HepG2 (cell line): Measurements from ENCODE around the gene SH2D7. TPM values are rescaled to one million over a fixed set of nuclear protein-coding genes. Genes with fewer than 3 reads are reported as not detected.
A peak's percentile ranks its signal among the peaks of the same experiment; 100 is the strongest.

ENCODE experiments used
- ASH2L ChIP-seq: fragments of 300-600, 200-600 bp; sonication (generic); IDR thresholded peaks from 2 replicates; pipeline ENCODE4 v1.7.0; 2017; ENCODE audit warnings: low read depth, mild to moderate bottlenecking, moderate library complexity, mixed read lengths, low read length; ENCODE audit not compliant: insufficient read length
- ATF7 ChIP-seq, 2 experiments: fragments of 450-650 bp in 1 of 2; sonication (generic) in 1 of 2; formaldehyde crosslinking in 1 of 2; IDR thresholded peaks; 2 replicates each; pipeline versions ENCODE4 v1.4.0 to v1.6.1; 2016 to 2020; ENCODE audit warnings: antibody characterized with exemption in 1 of 2, mild to moderate bottlenecking in 1 of 2, missing genetic modification reagents in 1 of 2
- DPF2 ChIP-seq: sonication (generic); formaldehyde crosslinking; IDR thresholded peaks from 2 replicates; pipeline ENCODE4 v1.4.0; 2020; ENCODE audit warnings: mild to moderate bottlenecking, low read depth, missing genetic modification reagents, borderline replicate concordance
- GMEB2 ChIP-seq: IDR thresholded peaks from 2 replicates; pipeline ENCODE4 v1.6.1; 2016; ENCODE audit warnings: missing biosample characterization, missing genetic modification reagents, low read depth
- HMGA1 ChIP-seq: sonication (generic); formaldehyde crosslinking; conservative IDR thresholded peaks from 2 replicates; pipeline ENCODE4 v1.4.0; 2020; ENCODE audit warnings: missing genetic modification reagents
- IRF9 ChIP-seq: sonication (generic); formaldehyde crosslinking; IDR thresholded peaks from 2 replicates; pipeline ENCODE4 v1.8.0; 2022; ENCODE audit warnings: missing genetic modification reagents, mild to moderate bottlenecking, borderline replicate concordance
- MAZ ChIP-seq, 2 experiments: sonication (generic) in 1 of 2; formaldehyde crosslinking in 1 of 2; IDR thresholded peaks; 2 replicates each; pipeline versions ENCODE4 v1.5.0 to v1.6.1; 2012 to 2020; ENCODE audit warnings: low read depth in 2 of 2, mild to moderate bottlenecking in 2 of 2, borderline replicate concordance in 1 of 2, improper control_type of control experiment in 1 of 2, low read length in 1 of 2, missing genetic modification reagents in 1 of 2, moderate library complexity in 1 of 2
- MTA1 ChIP-seq: sonication (generic); formaldehyde crosslinking; IDR thresholded peaks from 2 replicates; pipeline ENCODE4 v1.4.0; 2020; ENCODE audit warnings: missing genetic modification reagents, mild to moderate bottlenecking, borderline replicate concordance
- MTF1 ChIP-seq: sonication (generic); formaldehyde crosslinking; IDR thresholded peaks from 2 replicates; pipeline ENCODE4 v1.5.0; 2020; ENCODE audit warnings: missing genetic modification reagents
- NAIF1 ChIP-seq: sonication (generic); formaldehyde crosslinking; IDR thresholded peaks from 2 replicates; pipeline ENCODE4 v1.5.0; 2020; ENCODE audit warnings: mild to moderate bottlenecking, missing genetic modification reagents, borderline replicate concordance
- RXRB ChIP-seq: IDR thresholded peaks from 2 replicates; pipeline ENCODE4 v1.6.1; 2016; ENCODE audit warnings: borderline replicate concordance, missing genetic modification reagents, missing compliant biosample characterization
- SNRNP70 ChIP-seq: fragments of 200-400 bp; formaldehyde crosslinking; IDR thresholded peaks from 2 replicates; pipeline ENCODE4 v1.6.1; 2017; ENCODE audit warnings: mild to moderate bottlenecking, low read depth, low read length, moderate library complexity
- SP140L ChIP-seq: sonication (generic); formaldehyde crosslinking; IDR thresholded peaks from 2 replicates; pipeline ENCODE4 v1.4.0; 2020; ENCODE audit warnings: missing genetic modification reagents, borderline replicate concordance
- TEAD3 ChIP-seq: optimal IDR thresholded peaks from 2 replicates; pipeline ENCODE3; 2016; ENCODE audit warnings: borderline replicate concordance
- ZNF10 ChIP-seq: sonication (generic); formaldehyde crosslinking; IDR thresholded peaks from 2 replicates; pipeline ENCODE4 v1.4.0; 2020; ENCODE audit warnings: mild to moderate bottlenecking, low read depth, missing genetic modification reagents, borderline replicate concordance
- ZNF225 ChIP-seq: sonication (generic); formaldehyde crosslinking; IDR thresholded peaks from 2 replicates; pipeline ENCODE4 v1.4.0; 2020; ENCODE audit warnings: mild to moderate bottlenecking, missing genetic modification reagents
- ZNF281 ChIP-seq: sonication (generic); formaldehyde crosslinking; IDR thresholded peaks from 2 replicates; pipeline ENCODE4 v1.4.0; 2020; ENCODE audit warnings: missing genetic modification reagents, borderline replicate concordance
- ZNF605 ChIP-seq: sonication (generic); formaldehyde crosslinking; IDR thresholded peaks from 2 replicates; pipeline ENCODE4 v1.8.0; 2022; ENCODE audit warnings: mild to moderate bottlenecking, missing genetic modification reagents
- ZSCAN20 ChIP-seq: sonication (generic); formaldehyde crosslinking; IDR thresholded peaks from 2 replicates; pipeline ENCODE4 v1.4.0; 2020; ENCODE audit warnings: missing genetic modification reagents, mild to moderate bottlenecking, borderline replicate concordance
- polyA plus RNA-seq, 8 experiments: library from polyadenylated mRNA; depleted of rRNA in 3 of 8; stranded (reverse) in 7 of 8; unstranded in 1 of 8; fragments of >200 nt; fragmentation: Illumina TruSeq in 4 of 8; extraction: Trizol in 4 of 8; gene quantifications; 2 replicates each; pipeline versions ENCODE4 v1.2.1 to v1.2.3, GENCODE V29; 2011 to 2016; ENCODE audit warnings: low read depth in 4 of 8, missing spikeins in 1 of 8, mixed read lengths in 1 of 8; ENCODE audit not compliant: insufficient read depth in 1 of 8
- total RNA-seq, 5 experiments: library from RNA; depleted of rRNA; stranded (reverse); fragments of >200 nt; fragmentation: Illumina TruSeq; extraction: Trizol; gene quantifications; 2 replicates each; pipeline ENCODE4 v1.2.3, GENCODE V29; 2016; ENCODE audit warnings: low read depth in 1 of 5
- TF ChIP-seq, protein P1 (sequence below): sonication (generic); formaldehyde crosslinking; IDR thresholded peaks from 2 replicates; pipeline ENCODE4 v1.5.0; 2020; ENCODE audit warnings: missing genetic modification reagents, mild to moderate bottlenecking, borderline replicate concordance

SH2D7 gene
- total and polyA plus RNA-seq, 2 of the 13 experiments (the other 11 are each of a cell fraction or from before 2014, with no cell fraction given): not detected

GRCh38 chr15:78077053-78077870 lies 15.1 kb upstream of the SH2D7 start, which contains the start of gene TBC1D2B (continued):
- TF ChIP-seq ATF7 (IDR thresholded peaks at IDR 0.05): no peak
- no peak for TF ChIP-seq ATF7 (CRISPR knock-in tag; IDR thresholded peaks at IDR 0.05)
- no peak for TF ChIP-seq IRF9 (CRISPR knock-in tag)
- no peak for TF ChIP-seq SP140L (CRISPR knock-in tag)
- TF ChIP-seq TEAD3 (CRISPR knock-in tag): no peak
- no peak for TF ChIP-seq NAIF1 (CRISPR knock-in tag)
- TF ChIP-seq MAZ (IDR thresholded peaks at IDR 0.05; ENCODE audit: borderline replicate concordance, low read depth, low read length): 0 out of 2 replicates have a peak, but pooled peaks have one; percentile 15
- TF ChIP-seq MAZ (CRISPR knock-in tag; IDR thresholded peaks at IDR 0.05; ENCODE audit: low read depth): 0 out of 2 replicates have a peak, but pooled peaks have one; percentile 7
- no peak for TF ChIP-seq MTA1 (CRISPR knock-in tag)
- no peak for TF ChIP-seq ZNF10 (CRISPR knock-in tag)
- TF ChIP-seq, protein P1, sequence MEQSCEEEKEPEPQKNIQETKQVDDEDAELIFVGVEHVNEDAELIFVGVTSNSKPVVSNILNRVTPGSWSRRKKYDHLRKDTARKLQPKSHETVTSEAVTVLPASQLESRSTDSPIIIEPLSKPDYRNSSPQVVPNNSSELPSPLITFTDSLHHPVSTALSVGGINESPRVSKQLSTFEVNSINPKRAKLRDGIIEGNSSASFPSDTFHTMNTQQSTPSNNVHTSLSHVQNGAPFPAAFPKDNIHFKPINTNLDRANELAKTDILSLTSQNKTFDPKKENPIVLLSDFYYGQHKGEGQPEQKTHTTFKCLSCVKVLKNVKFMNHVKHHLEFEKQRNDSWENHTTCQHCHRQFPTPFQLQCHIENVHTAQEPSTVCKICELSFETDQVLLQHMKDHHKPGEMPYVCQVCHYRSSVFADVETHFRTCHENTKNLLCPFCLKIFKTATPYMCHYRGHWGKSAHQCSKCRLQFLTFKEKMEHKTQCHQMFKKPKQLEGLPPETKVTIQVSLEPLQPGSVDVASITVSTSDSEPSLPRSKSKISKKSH (CRISPR knock-in tag): no peak; the same call in 1 of the 2 replicates
- no peak for TF ChIP-seq ZNF281 (CRISPR knock-in tag)
- TF ChIP-seq ZSCAN20: no peak
- peak; percentile 96 for TF ChIP-seq MTF1
- TF ChIP-seq RXRB: no peak
- peak; percentile 29; the same call in 1 of the 2 replicates for TF ChIP-seq ZNF225
- TF ChIP-seq GMEB2: 0 out of 2 replicates have a peak, but pooled peaks have one; percentile 19
- no peak for TF ChIP-seq ZNF605 (CRISPR knock-in tag)
- TF ChIP-seq ASH2L: peak; percentile 28
- TF ChIP-seq DPF2 (CRISPR knock-in tag): no peak
- TF ChIP-seq HMGA1 (CRISPR knock-in tag): no peak
- no peak for TF ChIP-seq SNRNP70
